GM12864 (cell line): Measurements from ENCODE around the gene GFOD1.

ENCODE experiments used
- DNase-seq: peaks from one replicate; pipeline ENCODE4 v3.0.0-alpha.2; 2011; ENCODE audit warnings: low read depth
- H3K4me3 ChIP-seq: 2 replicates; pipeline ENCODE4 v1.5.1; 2011; ENCODE audit warnings: mild to moderate bottlenecking, low read depth, low read length, control low read depth
- TF ChIP-seq, protein P1 (sequence below): IDR thresholded peaks from 2 replicates; pipeline ENCODE4 v1.5.1; 2011; ENCODE audit warnings: low read depth, mild to moderate bottlenecking, moderate library complexity, low read length, control low read depth, inconsistent platforms; ENCODE audit errors: missing control alignments

GFOD1 gene

GRCh38 chr6:13478525-13478966 lies 8.9 kb downstream of the GFOD1 start:
- H3K4me3 ChIP-seq: no peak overlapping the region
- TF ChIP-seq, protein P1, sequence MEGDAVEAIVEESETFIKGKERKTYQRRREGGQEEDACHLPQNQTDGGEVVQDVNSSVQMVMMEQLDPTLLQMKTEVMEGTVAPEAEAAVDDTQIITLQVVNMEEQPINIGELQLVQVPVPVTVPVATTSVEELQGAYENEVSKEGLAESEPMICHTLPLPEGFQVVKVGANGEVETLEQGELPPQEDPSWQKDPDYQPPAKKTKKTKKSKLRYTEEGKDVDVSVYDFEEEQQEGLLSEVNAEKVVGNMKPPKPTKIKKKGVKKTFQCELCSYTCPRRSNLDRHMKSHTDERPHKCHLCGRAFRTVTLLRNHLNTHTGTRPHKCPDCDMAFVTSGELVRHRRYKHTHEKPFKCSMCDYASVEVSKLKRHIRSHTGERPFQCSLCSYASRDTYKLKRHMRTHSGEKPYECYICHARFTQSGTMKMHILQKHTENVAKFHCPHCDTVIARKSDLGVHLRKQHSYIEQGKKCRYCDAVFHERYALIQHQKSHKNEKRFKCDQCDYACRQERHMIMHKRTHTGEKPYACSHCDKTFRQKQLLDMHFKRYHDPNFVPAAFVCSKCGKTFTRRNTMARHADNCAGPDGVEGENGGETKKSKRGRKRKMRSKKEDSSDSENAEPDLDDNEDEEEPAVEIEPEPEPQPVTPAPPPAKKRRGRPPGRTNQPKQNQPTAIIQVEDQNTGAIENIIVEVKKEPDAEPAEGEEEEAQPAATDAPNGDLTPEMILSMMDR: no peak
- no peak for DNase-seq

- TF ChIP-seq, protein P1: no peak
- no peak for DNase-seq
Measured at GRCh38 chr6:13474787-13475186, 12.6 kb downstream of the GFOD1 start.

GRCh38 chr6:13474360-13474759 lies 13.0 kb downstream of the GFOD1 start:
- TF ChIP-seq, protein P1: no peak
- DNase-seq: no peak
- no peak overlapping the region for H3K4me3 ChIP-seq

More at GRCh38 chr6:13474787-13475186, 12.6 kb downstream of the GFOD1 start:
- H3K4me3 ChIP-seq: no peak overlapping the region

DNA sequence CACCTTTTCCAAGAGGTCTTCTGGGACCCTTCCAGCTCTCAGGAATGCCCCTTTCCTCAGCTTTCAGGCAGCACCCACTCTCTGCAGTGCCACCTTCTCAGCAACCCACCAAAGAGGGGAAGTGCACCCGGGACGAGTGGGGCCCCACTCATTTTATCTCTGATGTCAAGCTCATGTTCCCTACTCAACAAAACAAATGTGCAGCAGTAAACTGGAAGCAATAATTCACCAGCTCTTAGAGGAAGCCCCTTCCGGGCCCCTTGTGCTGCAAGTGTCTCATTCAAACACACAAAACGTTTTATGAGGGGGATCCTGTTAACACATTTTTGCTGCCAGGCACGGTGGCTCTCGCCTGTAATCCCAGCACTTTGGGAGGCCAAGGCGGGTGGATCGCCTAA lies 13.6 kb downstream of the GFOD1 start:
- DNase-seq: no peak
- no peak overlapping the region for H3K4me3 ChIP-seq
- TF ChIP-seq, protein P1: no peak

- H3K4me3 ChIP-seq: no peak overlapping the region
- no peak for DNase-seq
- TF ChIP-seq, protein P1: no peak
Measured at GRCh38 chr6:13472976-13473767, 14.2 kb downstream of the GFOD1 start.

GRCh38 chr6:13472099-13472498 lies 15.3 kb downstream of the GFOD1 start:
- no peak for DNase-seq
- H3K4me3 ChIP-seq: no peak overlapping the region
- TF ChIP-seq, protein P1: no peak

DNA sequence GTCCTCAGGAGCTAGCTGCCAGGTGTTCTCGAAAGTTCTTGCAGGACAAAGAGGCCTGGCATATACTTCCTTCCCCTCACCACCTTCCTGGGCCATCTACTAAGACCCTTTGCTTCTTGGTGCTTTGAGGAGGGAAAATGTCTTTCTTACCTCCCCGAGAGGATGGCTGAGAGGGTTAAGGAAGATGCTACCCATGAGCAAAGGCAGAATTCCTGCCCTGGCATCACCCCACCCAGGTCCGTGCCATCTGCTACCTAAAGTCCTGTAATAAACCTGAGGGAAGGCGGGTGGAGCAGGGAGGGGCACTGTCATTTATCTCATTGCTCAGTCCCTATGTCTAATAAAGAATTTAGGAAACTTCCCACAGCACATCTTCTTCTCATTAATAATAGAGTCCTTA lies 16.2 kb downstream of the GFOD1 start:
- TF ChIP-seq, protein P1: no peak
- no peak overlapping the region for H3K4me3 ChIP-seq
- DNase-seq: no peak
